Neuronal stem cell (in vitro differentiated cells): Measurements from ENCODE around the gene IL16.

Experiments used
- DNase-seq: peaks from one replicate; pipeline ENCODE4 v3.0.0-alpha.2; 2013; ENCODE audit warnings: low spot score
- H2AFZ ChIP-seq: one replicate; pipeline ENCODE4 v1.6.1; 2013; ENCODE audit warnings: mild to moderate bottlenecking, low read length, inconsistent platforms
- H2AK5ac ChIP-seq: 2 replicates; pipeline ENCODE4 v1.6.1; 2013; ENCODE audit warnings: low read depth, mild to moderate bottlenecking, inconsistent platforms, low read length, moderate library complexity, mixed read lengths
- H2BK120ac ChIP-seq: 2 replicates; pipeline ENCODE4 v1.6.1; 2013; ENCODE audit warnings: low read depth, mild to moderate bottlenecking, inconsistent platforms, low read length, moderate library complexity, mixed read lengths
- H2BK12ac ChIP-seq: one replicate; pipeline ENCODE4 v1.6.1; 2013; ENCODE audit warnings: low read length, inconsistent platforms
- H2BK15ac ChIP-seq: 2 replicates; pipeline ENCODE4 v1.6.1; 2013; ENCODE audit warnings: mild to moderate bottlenecking, low read length, inconsistent platforms, mixed read lengths
- H2BK5ac ChIP-seq: one replicate; pipeline ENCODE4 v1.6.1; 2013; ENCODE audit warnings: inconsistent platforms, mild to moderate bottlenecking, low read length, moderate library complexity
- H3K14ac ChIP-seq: one replicate; pipeline ENCODE4 v1.6.1; 2013; ENCODE audit warnings: low read length, inconsistent platforms
- H3K18ac ChIP-seq: 2 replicates; pipeline ENCODE4 v1.6.1; 2013; ENCODE audit warnings: low read length, inconsistent platforms
- H3K23ac ChIP-seq: 2 replicates; pipeline ENCODE4 v1.6.1; 2013; ENCODE audit warnings: low read depth, mild to moderate bottlenecking, mixed read lengths, low read length, inconsistent platforms; ENCODE audit not compliant: poor library complexity
- H3K27ac ChIP-seq: replicated peaks from 3 replicates; pipeline ENCODE4 v1.5.1; 2013; ENCODE audit warnings: low read length, inconsistent platforms
- H3K27me3 ChIP-seq, 3 experiments: 2 replicates each; pipeline ENCODE4 v1.6.1; 2013; ENCODE audit warnings: low read length in 3 of 3, mild to moderate bottlenecking in 2 of 3, inconsistent platforms in 1 of 3, low read depth in 1 of 3, mixed read lengths in 1 of 3, moderate library complexity in 1 of 3; ENCODE audit not compliant: control insufficient read depth in 3 of 3, insufficient read depth in 3 of 3
- H3K36me3 ChIP-seq, 2 donors: replicated peaks in 1 of 2; 2 replicates each; pipeline ENCODE4 v1.6.1; 2013; ENCODE audit warnings: low read length in 2 of 2; ENCODE audit not compliant: control insufficient read depth in 2 of 2, insufficient read depth in 2 of 2
- H3K4ac ChIP-seq: 2 replicates; pipeline ENCODE4 v1.6.1; 2013; ENCODE audit warnings: inconsistent platforms, mild to moderate bottlenecking, low read length, moderate library complexity
- H3K4me1 ChIP-seq, 2 donors: 1 replicate in 1 of 2; 2 replicates in 1 of 2; pipeline ENCODE4 v1.6.1; 2013; ENCODE audit warnings: low read length in 2 of 2, low read depth in 1 of 2; ENCODE audit not compliant: control insufficient read depth in 2 of 2, insufficient read depth in 1 of 2
- H3K4me2 ChIP-seq: one replicate; pipeline ENCODE4 v1.6.1; 2013; ENCODE audit warnings: mild to moderate bottlenecking, low read length, inconsistent platforms; ENCODE audit not compliant: insufficient read depth, poor library complexity, severe bottlenecking
- H3K4me3 ChIP-seq, 2 donors: 2 replicates each; pipeline ENCODE4 v1.5.1; 2013; ENCODE audit warnings: low read length in 2 of 2, mild to moderate bottlenecking in 2 of 2, inconsistent platforms in 1 of 2, moderate library complexity in 1 of 2
- H3K79me1 ChIP-seq: one replicate; pipeline ENCODE4 v1.6.1; 2013; ENCODE audit warnings: low read depth, mild to moderate bottlenecking, inconsistent platforms, low read length, moderate library complexity
- H3K9ac ChIP-seq: one replicate; pipeline ENCODE4 v1.6.1; 2013; ENCODE audit warnings: mild to moderate bottlenecking, low read depth, low read length, inconsistent platforms; ENCODE audit not compliant: poor library complexity
- H3K9me3 ChIP-seq, 2 donors: replicated peaks in 1 of 2; 2 replicates each; pipeline versions ENCODE3 to v1.6.1; 2013; ENCODE audit warnings: low read length in 2 of 2, mild to moderate bottlenecking in 2 of 2, inconsistent platforms in 1 of 2, low read depth in 1 of 2, mixed read lengths in 1 of 2, moderate library complexity in 1 of 2; ENCODE audit not compliant: control insufficient read depth in 2 of 2, insufficient read depth in 1 of 2
- H4K8ac ChIP-seq: one replicate; pipeline ENCODE4 v1.6.1; 2013; ENCODE audit warnings: low read depth, mild to moderate bottlenecking, inconsistent platforms, low read length, moderate library complexity
- H4K91ac ChIP-seq: one replicate; pipeline ENCODE4 v1.6.1; 2013; ENCODE audit warnings: low read length, low read depth, mild to moderate bottlenecking, inconsistent platforms; ENCODE audit not compliant: poor library complexity
- WGBS, 2 donors: extraction: QIAGEN DNeasy Blood & Tissue Kit; methylation state at CpG; one replicate each; pipeline ENCODE4 v1.1.7; 2013; ENCODE audit warnings: missing lambda C conversion rate in 2 of 2, mixed read lengths in 1 of 2; ENCODE audit not compliant: insufficient read length in 2 of 2, insufficient replicate concordance in 1 of 2; ENCODE audit errors: extremely low coverage in 2 of 2; 5-methylcytosine and 5-hydroxymethylcytosine counted together

IL16 gene

DNA sequence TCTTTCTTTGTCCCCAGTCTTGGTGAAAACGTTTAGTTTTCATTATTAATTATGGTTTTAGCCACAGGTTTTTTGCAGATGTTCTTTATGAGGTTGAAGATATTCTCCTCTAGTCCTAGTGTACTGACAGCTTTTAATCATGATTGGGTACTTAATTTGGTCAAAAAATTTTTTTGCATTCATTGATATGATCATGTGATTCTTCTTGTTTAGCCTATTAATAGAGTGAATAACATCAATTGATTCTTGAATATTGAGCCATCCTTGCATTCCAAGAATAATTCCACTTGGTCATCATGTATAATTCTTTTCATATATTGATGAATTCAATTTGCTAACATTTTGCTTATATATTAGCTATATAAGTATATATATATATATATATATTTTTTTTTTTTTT is 46.1 kb downstream of the IL16 start:
- H3K4me3 ChIP-seq, result no peak overlapping the region
- H3K36me3 ChIP-seq, result no peaks in the 10 kb centered on the region
- no peak overlapping the region for H3K4me2 ChIP-seq

DNA sequence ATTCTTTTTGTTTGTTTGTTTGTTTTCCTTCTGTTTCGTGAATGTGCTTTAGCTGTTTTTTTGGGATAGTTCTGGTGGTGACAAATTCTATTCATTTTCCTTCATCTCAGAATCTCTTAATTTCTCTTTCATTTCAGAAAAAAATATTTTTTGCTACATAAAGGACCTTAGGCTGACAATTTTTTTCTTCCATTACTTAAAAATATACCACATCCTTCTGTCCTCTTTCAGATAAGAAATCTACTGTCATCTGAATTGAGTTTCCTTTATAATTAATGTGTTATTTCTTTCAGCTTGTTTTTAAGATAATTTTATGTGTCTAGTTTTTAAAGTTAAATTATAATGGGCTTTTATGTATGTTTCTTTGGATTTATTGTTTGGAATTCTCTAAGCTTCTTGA is 47.6 kb downstream of the IL16 start:
- H2BK12ac ChIP-seq, result no peak overlapping the region
- no peak overlapping the region for H3K14ac ChIP-seq
- no peak overlapping the region for H2AFZ ChIP-seq
- H2BK120ac ChIP-seq, result no peak overlapping the region
- no peak overlapping the region for H3K18ac ChIP-seq
- no peak overlapping the region for H3K4ac ChIP-seq
- no peaks in the 10 kb centered on the region for H3K4me1 ChIP-seq
- no peak overlapping the region for H2AK5ac ChIP-seq
- WGBS, 2 donors, result no CpG with 5 or more reads among the region's 1 CpG
- no peaks in the 10 kb centered on the region for H3K27me3 ChIP-seq
- no peak for DNase-seq
- H2BK15ac ChIP-seq, result no peak overlapping the region
- H3K4me2 ChIP-seq, result no peak overlapping the region
- no peak overlapping the region for H3K23ac ChIP-seq
- no peak overlapping the region for H3K4me3 ChIP-seq
- H3K9ac ChIP-seq, result no peak overlapping the region
- H2BK5ac ChIP-seq, result no peak overlapping the region
- H3K36me3 ChIP-seq, result no peaks in the 10 kb centered on the region
- no peak overlapping the region for H4K91ac ChIP-seq
- H4K8ac ChIP-seq, result no peak overlapping the region
- H3K79me1 ChIP-seq, result no peaks in the 10 kb centered on the region
- H3K27ac ChIP-seq, result no peak overlapping the region
- H3K9me3 ChIP-seq, result no peaks in the 10 kb centered on the region

More for the DNA sequence above, 46.1 kb downstream of the IL16 start:
- DNase-seq, result no peak
- Histone ChIP-seq H3K9ac (no peak overlapping the region), H3K9me3 (no peaks in the 10 kb centered on the region), H3K4ac (no peak overlapping the region), H2BK5ac (no peak overlapping the region), H3K4me1 (no peaks in the 10 kb centered on the region), H2AK5ac (no peak overlapping the region), H2BK15ac (no peak overlapping the region), H4K8ac (no peak overlapping the region), H3K27ac (no peak overlapping the region), H3K14ac (no peak overlapping the region), H4K91ac (no peak overlapping the region), H3K18ac (no peak overlapping the region), H3K23ac (no peak overlapping the region), H3K27me3 (no peaks in the 10 kb centered on the region), H3K79me1 (no peaks in the 10 kb centered on the region), H2BK120ac (no peak overlapping the region), H2AFZ (no peak overlapping the region), H2BK12ac (no peak overlapping the region)
- no CpG with 5 or more reads among the region's 1 CpG for WGBS, 2 donors

GRCh38 chr15:81253846-81254245 is 57.2 kb downstream of the IL16 start:
- Histone ChIP-seq H3K9ac (no peak overlapping the region), H3K4me1 (peaks cover 0 to 2% of the 10 kb centered on the region in 2 donors), H2AFZ (no peak overlapping the region), H3K27ac (no peak overlapping the region), H3K27me3 (no peaks in the 10 kb centered on the region), H2BK12ac (no peak overlapping the region), H3K4me3 (no peak overlapping the region), H4K8ac (no peak overlapping the region), H2BK120ac (no peak overlapping the region), H3K4me2 (no peak overlapping the region), H3K23ac (no peak overlapping the region), H2BK5ac (no peak overlapping the region), H3K36me3 (no peaks in the 10 kb centered on the region), H3K9me3 (no peaks in the 10 kb centered on the region), H2AK5ac (no peak overlapping the region), H3K4ac (no peak overlapping the region), H2BK15ac (no peak overlapping the region), H3K18ac (no peak overlapping the region), H3K79me1 (no peaks in the 10 kb centered on the region), H4K91ac (no peak overlapping the region), H3K14ac (no peak overlapping the region)
- no CpG with 5 or more reads among the region's 2 CpGs for WGBS, 2 donors
- DNase-seq, result no peak

DNA sequence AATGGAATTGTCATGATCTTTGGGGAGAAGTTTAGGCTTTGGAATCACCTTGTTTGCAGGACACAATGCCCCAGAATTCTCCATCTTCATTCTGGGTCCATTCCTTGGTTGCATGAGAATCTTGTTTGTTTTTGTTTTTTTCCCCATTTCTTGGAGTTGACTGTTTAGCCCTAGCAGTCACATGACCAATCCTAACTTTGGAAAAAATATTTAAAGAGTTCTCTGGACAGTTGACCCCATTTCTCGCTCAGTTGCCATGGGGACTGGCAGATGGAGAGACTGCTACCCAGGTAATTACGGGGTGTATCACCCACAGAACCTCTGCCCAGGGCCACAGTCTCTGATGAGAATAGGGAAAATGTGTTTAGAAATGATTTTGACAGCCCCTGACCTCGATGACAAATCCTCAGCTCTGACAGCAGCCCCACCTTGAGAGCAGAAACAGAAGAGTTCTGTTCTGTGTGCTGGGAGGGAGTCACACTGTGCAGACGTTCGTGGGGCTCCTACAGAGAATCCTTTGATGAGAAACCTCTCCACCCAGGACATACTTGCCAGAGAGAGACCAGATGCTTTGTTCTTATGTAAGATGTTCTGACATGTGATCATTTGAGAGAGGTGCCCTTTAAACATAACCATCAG is 57.7 kb downstream of the IL16 start:
- H3K27me3 ChIP-seq, result no peaks in the 10 kb centered on the region
- no peak overlapping the region for H3K4me3 ChIP-seq
- no peak for DNase-seq
- H3K4me1 ChIP-seq, result peaks cover 0 to 2% of the 10 kb centered on the region in 2 donors
- no peak overlapping the region for H2BK12ac ChIP-seq
- H3K18ac ChIP-seq, result no peak overlapping the region
- no CpG with 5 or more reads among the region's 5 CpGs for WGBS, 2 donors
- H3K9ac ChIP-seq, result no peak overlapping the region
- no peaks in the 10 kb centered on the region for H3K79me1 ChIP-seq
- H3K4me2 ChIP-seq, result no peak overlapping the region
- no peak overlapping the region for H2AK5ac ChIP-seq
- no peak overlapping the region for H2AFZ ChIP-seq
- H3K23ac ChIP-seq, result no peak overlapping the region
- H2BK15ac ChIP-seq, result no peak overlapping the region
- no peak overlapping the region for H2BK120ac ChIP-seq
- H3K4ac ChIP-seq, result no peak overlapping the region
- H3K9me3 ChIP-seq, result no peaks in the 10 kb centered on the region
- H3K27ac ChIP-seq, result no peak overlapping the region
- no peak overlapping the region for H4K91ac ChIP-seq
- no peaks in the 10 kb centered on the region for H3K36me3 ChIP-seq
- H4K8ac ChIP-seq, result no peak overlapping the region
- H2BK5ac ChIP-seq, result no peak overlapping the region
- H3K14ac ChIP-seq, result no peak overlapping the region
